ENCODE measurements around the gene GRID2. TPM values are rescaled to one million over a fixed set of nuclear protein-coding genes. Genes with fewer than 3 reads are reported as not detected.

GRID2 gene
- total and polyA plus RNA-seq, 10 of the 15 experiments (the other 5 are each of a cell fraction or from before 2014, with no cell fraction given), result not detected

DNA sequence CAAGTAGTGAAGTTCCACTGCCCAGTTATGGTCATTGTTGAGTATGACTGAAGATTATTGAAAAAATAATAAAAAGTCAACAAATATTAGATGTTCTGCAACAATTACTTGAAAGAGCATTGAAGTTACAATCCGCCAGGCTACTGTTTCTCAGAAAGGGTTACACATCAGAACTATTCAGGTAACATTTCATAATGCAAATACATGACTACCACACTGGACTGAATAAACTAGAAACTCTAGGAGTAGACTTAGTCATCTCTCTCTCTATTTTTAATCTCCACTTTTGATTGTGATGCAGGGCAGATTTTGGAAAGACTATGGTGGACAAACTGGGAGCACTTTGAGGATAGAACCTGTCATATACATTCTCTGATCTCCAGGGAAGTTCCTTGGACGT is 776.5 kb downstream of the GRID2 start (continued):
- TF ChIP-seq, protein P1, sequence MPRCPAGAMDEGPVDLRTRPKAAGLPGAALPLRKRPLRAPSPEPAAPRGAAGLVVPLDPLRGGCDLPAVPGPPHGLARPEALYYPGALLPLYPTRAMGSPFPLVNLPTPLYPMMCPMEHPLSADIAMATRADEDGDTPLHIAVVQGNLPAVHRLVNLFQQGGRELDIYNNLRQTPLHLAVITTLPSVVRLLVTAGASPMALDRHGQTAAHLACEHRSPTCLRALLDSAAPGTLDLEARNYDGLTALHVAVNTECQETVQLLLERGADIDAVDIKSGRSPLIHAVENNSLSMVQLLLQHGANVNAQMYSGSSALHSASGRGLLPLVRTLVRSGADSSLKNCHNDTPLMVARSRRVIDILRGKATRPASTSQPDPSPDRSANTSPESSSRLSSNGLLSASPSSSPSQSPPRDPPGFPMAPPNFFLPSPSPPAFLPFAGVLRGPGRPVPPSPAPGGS (IDR thresholded peaks at IDR 0.05; ENCODE audit: borderline replicate concordance, insufficient read depth, low read depth, low read length, poor library complexity, severe bottlenecking), result no peak
- no peak for TF ChIP-seq POU2F2 (IDR thresholded peaks at IDR 0.05; ENCODE audit: borderline replicate concordance, low read depth, low read length)
- no peak for TF ChIP-seq ASH2L (IDR thresholded peaks at IDR 0.05; ENCODE audit: borderline replicate concordance, low read depth)
- TF ChIP-seq, protein P2, sequence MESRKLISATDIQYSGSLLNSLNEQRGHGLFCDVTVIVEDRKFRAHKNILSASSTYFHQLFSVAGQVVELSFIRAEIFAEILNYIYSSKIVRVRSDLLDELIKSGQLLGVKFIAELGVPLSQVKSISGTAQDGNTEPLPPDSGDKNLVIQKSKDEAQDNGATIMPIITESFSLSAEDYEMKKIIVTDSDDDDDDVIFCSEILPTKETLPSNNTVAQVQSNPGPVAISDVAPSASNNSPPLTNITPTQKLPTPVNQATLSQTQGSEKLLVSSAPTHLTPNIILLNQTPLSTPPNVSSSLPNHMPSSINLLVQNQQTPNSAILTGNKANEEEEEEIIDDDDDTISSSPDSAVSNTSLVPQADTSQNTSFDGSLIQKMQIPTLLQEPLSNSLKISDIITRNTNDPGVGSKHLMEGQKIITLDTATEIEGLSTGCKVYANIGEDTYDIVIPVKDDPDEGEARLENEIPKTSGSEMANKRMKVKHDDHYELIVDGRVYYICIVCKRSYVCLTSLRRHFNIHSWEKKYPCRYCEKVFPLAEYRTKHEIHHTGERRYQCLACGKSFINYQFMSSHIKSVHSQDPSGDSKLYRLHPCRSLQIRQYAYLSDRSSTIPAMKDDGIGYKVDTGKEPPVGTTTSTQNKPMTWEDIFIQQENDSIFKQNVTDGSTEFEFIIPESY (IDR thresholded peaks at IDR 0.05), result no peak
- no peak for TF ChIP-seq PML (IDR thresholded peaks at IDR 0.05; ENCODE audit: low read length)
- no peak for TF ChIP-seq ZNF622 (IDR thresholded peaks at IDR 0.05)
- no peak for TF ChIP-seq ZNF207 (IDR thresholded peaks at IDR 0.05; ENCODE audit: borderline replicate concordance)
- TF ChIP-seq, protein P3, sequence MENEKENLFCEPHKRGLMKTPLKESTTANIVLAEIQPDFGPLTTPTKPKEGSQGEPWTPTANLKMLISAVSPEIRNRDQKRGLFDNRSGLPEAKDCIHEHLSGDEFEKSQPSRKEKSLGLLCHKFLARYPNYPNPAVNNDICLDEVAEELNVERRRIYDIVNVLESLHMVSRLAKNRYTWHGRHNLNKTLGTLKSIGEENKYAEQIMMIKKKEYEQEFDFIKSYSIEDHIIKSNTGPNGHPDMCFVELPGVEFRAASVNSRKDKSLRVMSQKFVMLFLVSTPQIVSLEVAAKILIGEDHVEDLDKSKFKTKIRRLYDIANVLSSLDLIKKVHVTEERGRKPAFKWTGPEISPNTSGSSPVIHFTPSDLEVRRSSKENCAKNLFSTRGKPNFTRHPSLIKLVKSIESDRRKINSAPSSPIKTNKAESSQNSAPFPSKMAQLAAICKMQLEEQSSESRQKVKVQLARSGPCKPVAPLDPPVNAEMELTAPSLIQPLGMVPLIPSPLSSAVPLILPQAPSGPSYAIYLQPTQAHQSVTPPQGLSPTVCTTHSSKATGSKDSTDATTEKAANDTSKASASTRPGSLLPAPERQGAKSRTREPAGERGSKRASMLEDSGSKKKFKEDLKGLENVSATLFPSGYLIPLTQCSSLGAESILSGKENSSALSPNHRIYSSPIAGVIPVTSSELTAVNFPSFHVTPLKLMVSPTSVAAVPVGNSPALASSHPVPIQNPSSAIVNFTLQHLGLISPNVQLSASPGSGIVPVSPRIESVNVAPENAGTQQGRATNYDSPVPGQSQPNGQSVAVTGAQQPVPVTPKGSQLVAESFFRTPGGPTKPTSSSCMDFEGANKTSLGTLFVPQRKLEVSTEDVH (IDR thresholded peaks at IDR 0.05; ENCODE audit: low read depth, partially characterized antibody), result no peak

All from GM12878 (cell line).